ENCODE results near the gene TEF.

DNA sequence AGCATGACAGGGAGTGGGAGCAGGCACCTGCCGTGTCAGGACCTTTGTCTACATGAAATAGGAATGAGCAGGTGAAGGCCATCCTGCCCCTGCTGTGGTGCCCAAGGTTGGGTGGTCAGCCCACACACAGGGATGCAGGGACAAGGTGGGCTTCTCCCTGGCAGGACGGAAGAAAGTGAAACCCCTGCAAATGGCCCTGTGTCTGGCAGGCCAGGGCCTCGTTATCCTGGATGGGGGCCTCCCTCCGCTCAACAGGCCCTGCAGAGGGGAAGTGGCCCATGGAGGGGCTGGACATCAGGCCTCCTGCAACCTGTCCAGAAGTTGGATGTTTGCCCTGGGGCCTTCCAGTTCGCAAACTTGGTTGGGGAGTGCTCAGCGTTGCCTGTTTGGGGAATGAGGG lies 49.9 kb downstream of the TEF start:
- TF ChIP-seq POLR2AphosphoS5 (IDR thresholded peaks at IDR 0.05; ENCODE audit: low read depth) = no peak
- no peak for TF ChIP-seq REST (IDR thresholded peaks at IDR 0.05; ENCODE audit: insufficient replicate concordance, low read depth)
